Osteoblast (primary cell): Measurements from ENCODE around the gene WDFY4. TPM values are rescaled to one million over a fixed set of nuclear protein-coding genes. Genes with fewer than 3 reads are reported as not detected.

Experiments
- DNase-seq: peaks from one replicate; pipeline ENCODE4 v3.0.0; 2011; ENCODE audit warnings: low spot score, mixed read lengths; ENCODE audit not compliant: insufficient read length; ENCODE audit errors: missing footprints
- H2AFZ ChIP-seq: 2 replicates; pipeline ENCODE4 v1.6.0; 2011; ENCODE audit warnings: mild to moderate bottlenecking, low read length
- H3K27ac ChIP-seq: 2 replicates; pipeline ENCODE4 v1.5.1; 2011; ENCODE audit warnings: mild to moderate bottlenecking, low read depth, low read length, moderate library complexity
- H3K27me3 ChIP-seq: 2 replicates; pipeline ENCODE4 v1.6.0; 2012; ENCODE audit warnings: mild to moderate bottlenecking, control low read depth, inconsistent platforms, low read length, moderate library complexity; ENCODE audit not compliant: insufficient read depth
- H3K36me3 ChIP-seq: 2 replicates; pipeline ENCODE4 v1.5.1; 2011; ENCODE audit warnings: mild to moderate bottlenecking, low read length, control low read depth, moderate library complexity; ENCODE audit not compliant: insufficient read depth
- H3K4me1 ChIP-seq: 2 replicates; pipeline ENCODE4 v1.5.1; 2011; ENCODE audit warnings: mild to moderate bottlenecking, low read length, control low read depth, moderate library complexity; ENCODE audit not compliant: insufficient read depth
- H3K4me2 ChIP-seq: 2 replicates; pipeline ENCODE4 v1.6.0; 2011; ENCODE audit warnings: mild to moderate bottlenecking, low read length; ENCODE audit not compliant: insufficient read depth
- H3K4me3 ChIP-seq: fragments of 200-600 bp; sonication (generic); 3 replicates; pipeline ENCODE4 v1.5.1; 2012; ENCODE audit warnings: mild to moderate bottlenecking, low read length, inconsistent platforms; ENCODE audit not compliant: insufficient read depth
- H3K79me2 ChIP-seq: 2 replicates; pipeline ENCODE4 v1.6.0; 2012; ENCODE audit warnings: mild to moderate bottlenecking, low read length, control low read depth, inconsistent platforms; ENCODE audit not compliant: insufficient read depth
- H3K9me3 ChIP-seq: 2 replicates; pipeline ENCODE4 v1.5.1; 2011; ENCODE audit warnings: low read depth, low read length, control low read depth
- H4K20me1 ChIP-seq: 2 replicates; pipeline ENCODE4 v1.6.0; 2012; ENCODE audit warnings: mild to moderate bottlenecking, low read length, control low read depth; ENCODE audit not compliant: insufficient read depth
- CTCF ChIP-seq: IDR thresholded peaks from 2 replicates; pipeline ENCODE4 v1.5.1; 2011; ENCODE audit warnings: mild to moderate bottlenecking, low read depth, low read length, moderate library complexity; ENCODE audit errors: extremely low read depth
- total RNA-seq: library from RNA; depleted of rRNA; stranded (reverse); fragments of >200 nt; gene quantifications from 2 replicates; pipeline ENCODE4 v1.2.3, GENCODE V29; 2012

Gene WDFY4
- total RNA-seq, 1 donor, result 0.36 TPM

- Histone ChIP-seq H3K9me3 (no peaks in the 10 kb centered on the region), H3K27me3 (peaks cover 13% of the 10 kb centered on the region), H2AFZ (no peak overlapping the region), H3K4me3 (no peak overlapping the region), H3K36me3 (no peaks in the 10 kb centered on the region), H4K20me1 (no peaks in the 10 kb centered on the region), H3K4me2 (no peak overlapping the region), H3K4me1 (no peaks in the 10 kb centered on the region), H3K27ac (no peak overlapping the region), H3K79me2 (no peaks in the 10 kb centered on the region)
- no peak for TF ChIP-seq CTCF
- DNase-seq, result no peak
Measured at GRCh38 chr10:48684463-48684791, 246 bp upstream of the WDFY4 start.

DNA sequence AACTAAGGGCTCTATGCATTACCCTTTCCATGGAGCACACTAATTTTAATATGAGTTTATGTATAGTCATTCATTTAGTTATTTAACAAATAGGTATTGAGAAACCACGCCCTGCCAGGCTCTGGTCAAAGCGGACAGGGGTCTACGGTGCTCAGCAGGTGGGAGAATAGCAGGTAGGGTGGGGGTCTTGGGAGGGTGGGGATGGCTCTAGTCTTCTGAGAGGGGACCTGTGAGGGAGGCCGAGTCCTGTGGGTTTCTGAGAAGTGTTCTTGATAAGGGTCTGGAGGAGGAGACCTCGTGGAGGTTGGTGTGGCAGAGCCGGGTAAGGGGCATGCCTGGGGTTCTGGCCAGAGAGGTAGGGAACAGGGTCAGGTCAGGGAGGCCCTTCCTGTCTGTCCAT is 1.1 kb downstream of the WDFY4 start:
- no peak for DNase-seq
- no peaks in the 10 kb centered on the region for H3K9me3 ChIP-seq
- no peaks in the 10 kb centered on the region for H4K20me1 ChIP-seq

DNA sequence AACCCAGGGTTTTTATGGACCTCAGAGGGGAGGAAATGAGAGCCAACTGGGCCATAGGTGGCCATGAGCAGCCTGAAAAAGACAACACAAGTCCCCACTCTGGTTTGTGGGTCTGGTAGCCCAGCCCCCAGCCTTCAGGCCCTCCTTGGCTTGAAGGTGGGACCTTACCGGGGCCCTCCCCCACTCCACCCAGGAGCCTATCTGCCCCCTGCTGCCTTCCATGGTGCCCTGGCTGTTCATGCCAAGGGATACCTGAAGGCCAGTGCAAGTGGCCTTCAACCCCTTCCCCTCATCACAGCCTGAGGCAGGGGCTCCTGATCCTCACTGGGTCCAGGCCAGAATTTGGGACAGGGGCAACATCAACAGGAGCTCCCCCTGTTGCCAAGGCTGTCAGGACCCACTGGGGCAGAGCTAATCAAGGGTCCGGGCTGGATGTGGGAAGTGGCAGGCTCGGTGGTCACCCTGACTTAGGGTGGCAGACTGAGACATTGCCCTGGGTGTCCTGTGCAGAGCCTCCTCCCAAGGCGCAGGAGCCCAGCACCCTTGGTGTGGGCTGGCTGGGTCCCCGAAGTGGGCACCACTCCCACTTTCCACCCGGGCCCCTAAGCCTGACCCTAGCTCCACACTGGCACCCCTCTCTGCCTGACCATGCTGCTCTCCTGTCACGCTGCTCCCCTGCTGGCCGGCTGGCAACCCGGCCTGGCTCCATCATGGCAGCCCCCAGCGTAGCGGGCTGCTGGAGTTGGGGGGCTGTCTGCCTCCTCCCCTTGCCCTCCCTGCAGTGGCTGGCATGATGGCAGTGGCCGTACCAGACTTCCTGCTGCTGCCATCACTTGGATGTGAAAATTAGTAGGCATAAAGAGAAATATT is 6.4 kb downstream of the WDFY4 start:
- Histone ChIP-seq H4K20me1 (no peaks in the 10 kb centered on the region), H3K4me1 (no peaks in the 10 kb centered on the region), H2AFZ (no peak overlapping the region), H3K36me3 (no peaks in the 10 kb centered on the region), H3K9me3 (no peaks in the 10 kb centered on the region), H3K4me3 (no peak overlapping the region), H3K79me2 (no peaks in the 10 kb centered on the region), H3K4me2 (no peak overlapping the region), H3K27me3 (peaks cover 19% of the 10 kb centered on the region), H3K27ac (no peak overlapping the region)
- no peak for DNase-seq
- no peak for TF ChIP-seq CTCF

More for the DNA sequence above, 1.1 kb downstream of the WDFY4 start:
- H3K4me1 ChIP-seq, result no peaks in the 10 kb centered on the region
- H3K27me3 ChIP-seq, result peaks cover 13% of the 10 kb centered on the region
- H3K36me3 ChIP-seq, result no peaks in the 10 kb centered on the region
- no peak for TF ChIP-seq CTCF
- H3K79me2 ChIP-seq, result no peaks in the 10 kb centered on the region
- H2AFZ ChIP-seq, result no peak overlapping the region
- H3K4me3 ChIP-seq, result no peak overlapping the region
- H3K27ac ChIP-seq, result no peak overlapping the region
- no peak overlapping the region for H3K4me2 ChIP-seq

GRCh38 chr10:48691812-48692528 is 7.3 kb downstream of the WDFY4 start:
- Histone ChIP-seq H3K4me1 (no peaks in the 10 kb centered on the region), H3K4me2 (no peak overlapping the region), H3K9me3 (no peaks in the 10 kb centered on the region), H3K27ac (no peak overlapping the region), H4K20me1 (no peaks in the 10 kb centered on the region), H3K4me3 (no peak overlapping the region), H3K36me3 (no peaks in the 10 kb centered on the region), H3K27me3 (peaks cover 16% of the 10 kb centered on the region), H3K79me2 (no peaks in the 10 kb centered on the region), H2AFZ (no peak overlapping the region)
- no peak for TF ChIP-seq CTCF
- no peak for DNase-seq
